HEK293 (cell line): Measurements from ENCODE around the gene DUS1L.

Source experiments
- CTCF ChIA-PET: fragments of 350-600 bp; formaldehyde crosslinking; extraction: SDS; loops from one replicate; lab custom pipeline; 2021; ENCODE audit warnings: antibody characterized with exemption; lab: Yijun Ruan, JAX
- POLR2A ChIA-PET: fragments of 300-600 bp; formaldehyde crosslinking; extraction: SDS; loops from one replicate; lab custom pipeline; 2020; ENCODE audit warnings: antibody characterized with exemption, inconsistent platforms; lab: Yijun Ruan, JAX
- H3K27ac ChIP-seq: fragments of 200-500 bp; sonication (Bioruptor generic); 2 replicates; pipeline ENCODE4 v1.5.1; 2014; ENCODE audit warnings: low read depth, low read length, control low read depth, inconsistent platforms; ENCODE audit errors: extremely low read depth
- H3K36me3 ChIP-seq, 2 experiments: fragments of 200-500 bp in 1 of 2; sonication (Bioruptor generic) in 1 of 2; 1 replicate in 1 of 2; 2 replicates in 1 of 2; pipeline ENCODE4 v1.5.1; 2014 to 2017; ENCODE audit warnings: inconsistent platforms in 2 of 2, low read length in 2 of 2; ENCODE audit not compliant: control insufficient read depth in 2 of 2, insufficient read depth in 1 of 2
- H3K4me1 ChIP-seq: fragments of 200-500 bp; sonication (Bioruptor generic); 2 replicates; pipeline ENCODE4 v1.5.1; 2014; ENCODE audit warnings: mild to moderate bottlenecking, low read length, inconsistent platforms; ENCODE audit not compliant: control insufficient read depth, insufficient read depth
- H3K4me3 ChIP-seq: 2 replicates; pipeline ENCODE4 v1.5.1; 2011; ENCODE audit warnings: low read depth, mild to moderate bottlenecking, control low read depth, low read length, moderate library complexity
- H3K9me3 ChIP-seq: fragments of 200-500 bp; sonication (Bioruptor generic); 2 replicates; pipeline ENCODE4 v1.5.1; 2014; ENCODE audit warnings: low read depth, low read length, inconsistent platforms; ENCODE audit not compliant: control insufficient read depth, insufficient read depth
- GLIS1 ChIP-seq: fragments of 450-650 bp; formaldehyde crosslinking; IDR thresholded peaks from 2 replicates; pipeline ENCODE4 v1.5.1; 2016; ENCODE audit warnings: missing biosample characterization, missing genetic modification characterization
- KLF9 ChIP-seq: fragments of 450-650 bp; formaldehyde crosslinking; IDR thresholded peaks from 2 replicates; pipeline ENCODE4 v1.5.1; 2016; ENCODE audit warnings: missing biosample characterization, missing genetic modification characterization, low read depth
- OVOL3 ChIP-seq: fragments of 450-650 bp; formaldehyde crosslinking; IDR thresholded peaks from 2 replicates; pipeline ENCODE4 v1.5.1; 2016; ENCODE audit warnings: missing biosample characterization, missing genetic modification characterization
- SP2 ChIP-seq: fragments of 450-650 bp; formaldehyde crosslinking; IDR thresholded peaks from 2 replicates; pipeline ENCODE4 v1.5.1; 2016; ENCODE audit warnings: missing biosample characterization, missing genetic modification characterization
- SP3 ChIP-seq: fragments of 450-650 bp; formaldehyde crosslinking; IDR thresholded peaks from 2 replicates; pipeline ENCODE4 v1.5.1; 2016; ENCODE audit warnings: missing biosample characterization, missing genetic modification characterization
- TRIM28 ChIP-seq: IDR thresholded peaks from 2 replicates; pipeline ENCODE4 v1.6.1; 2011; ENCODE audit warnings: low read length, control low read depth, borderline replicate concordance
- YY1 ChIP-seq: fragments of 450-650 bp; formaldehyde crosslinking; IDR thresholded peaks from 2 replicates; pipeline ENCODE4 v1.5.1; 2018; ENCODE audit warnings: missing biosample characterization, missing genetic modification characterization
- ZBTB7A ChIP-seq: fragments of 450-650 bp; formaldehyde crosslinking; IDR thresholded peaks from 2 replicates; pipeline ENCODE4 v1.5.1; 2016; ENCODE audit warnings: low read depth, missing biosample characterization, missing genetic modification characterization
- ZIC2 ChIP-seq: fragments of 450-650 bp; formaldehyde crosslinking; IDR thresholded peaks from 2 replicates; pipeline ENCODE4 v1.5.1; 2016; ENCODE audit warnings: missing biosample characterization, missing genetic modification characterization
- ZNF133 ChIP-seq: fragments of 450-650 bp; formaldehyde crosslinking; IDR thresholded peaks from 2 replicates; pipeline ENCODE4 v1.5.1; 2016; ENCODE audit warnings: missing biosample characterization, missing genetic modification characterization
- ZNF157 ChIP-seq: fragments of 450-650 bp; formaldehyde crosslinking; IDR thresholded peaks from 2 replicates; pipeline ENCODE4 v1.5.1; 2016; ENCODE audit warnings: missing biosample characterization, missing genetic modification characterization
- ZNF302 ChIP-seq: fragments of 450-650 bp; formaldehyde crosslinking; IDR thresholded peaks from 2 replicates; pipeline ENCODE4 v1.5.1; 2016; ENCODE audit warnings: missing biosample characterization, missing genetic modification characterization, low read depth
- ZNF324 ChIP-seq: fragments of 450-650 bp; formaldehyde crosslinking; IDR thresholded peaks from 2 replicates; pipeline ENCODE4 v1.5.1; 2016; ENCODE audit warnings: missing biosample characterization, missing genetic modification characterization
- ZNF426 ChIP-seq: fragments of 450-650 bp; formaldehyde crosslinking; IDR thresholded peaks from 2 replicates; pipeline ENCODE4 v1.5.1; 2017; ENCODE audit warnings: missing biosample characterization, missing genetic modification characterization, mild to moderate bottlenecking, inconsistent platforms, moderate library complexity
- ZNF510 ChIP-seq: fragments of 450-650 bp; formaldehyde crosslinking; IDR thresholded peaks from 2 replicates; pipeline ENCODE4 v1.5.1; 2018; ENCODE audit warnings: mild to moderate bottlenecking, missing genetic modification characterization, missing biosample characterization; ENCODE audit not compliant: insufficient replicate concordance
- ZNF600 ChIP-seq: fragments of 450-650 bp; formaldehyde crosslinking; IDR thresholded peaks from 2 replicates; pipeline ENCODE4 v1.5.1; 2016; ENCODE audit warnings: missing biosample characterization, missing genetic modification characterization
- ZSCAN16 ChIP-seq: fragments of 450-650 bp; formaldehyde crosslinking; IDR thresholded peaks from 2 replicates; pipeline ENCODE4 v1.5.1; 2016; ENCODE audit warnings: missing biosample characterization, missing genetic modification characterization
- TF ChIP-seq, protein P1 (sequence below): fragments of 450-650 bp; formaldehyde crosslinking; conservative IDR thresholded peaks from 2 replicates; pipeline ENCODE4 v1.5.1; 2016; ENCODE audit warnings: low read depth, missing biosample characterization, missing genetic modification characterization
- TF ChIP-seq, protein P2 (sequence below): sonication (generic); formaldehyde crosslinking; IDR thresholded peaks from 2 replicates; pipeline ENCODE4 v1.8.1; 2022; ENCODE audit warnings: mild to moderate bottlenecking, moderate library complexity, missing genetic modification reagents
- TF ChIP-seq, protein P3 (sequence below): fragments of 450-650 bp; formaldehyde crosslinking; IDR thresholded peaks from 2 replicates; pipeline ENCODE4 v1.5.1; 2017; ENCODE audit warnings: missing biosample characterization, missing genetic modification characterization
- TF ChIP-seq, protein P4 (sequence below): fragments of 450-650 bp; formaldehyde crosslinking; conservative IDR thresholded peaks from 2 replicates; pipeline ENCODE4 v1.5.1; 2016; ENCODE audit warnings: low read depth, missing biosample characterization, missing genetic modification characterization
- TF ChIP-seq, protein P5 (sequence below): fragments of 450-650 bp; formaldehyde crosslinking; IDR thresholded peaks from 2 replicates; pipeline ENCODE4 v1.5.1; 2016; ENCODE audit warnings: missing biosample characterization, missing genetic modification characterization

DUS1L gene

DNA sequence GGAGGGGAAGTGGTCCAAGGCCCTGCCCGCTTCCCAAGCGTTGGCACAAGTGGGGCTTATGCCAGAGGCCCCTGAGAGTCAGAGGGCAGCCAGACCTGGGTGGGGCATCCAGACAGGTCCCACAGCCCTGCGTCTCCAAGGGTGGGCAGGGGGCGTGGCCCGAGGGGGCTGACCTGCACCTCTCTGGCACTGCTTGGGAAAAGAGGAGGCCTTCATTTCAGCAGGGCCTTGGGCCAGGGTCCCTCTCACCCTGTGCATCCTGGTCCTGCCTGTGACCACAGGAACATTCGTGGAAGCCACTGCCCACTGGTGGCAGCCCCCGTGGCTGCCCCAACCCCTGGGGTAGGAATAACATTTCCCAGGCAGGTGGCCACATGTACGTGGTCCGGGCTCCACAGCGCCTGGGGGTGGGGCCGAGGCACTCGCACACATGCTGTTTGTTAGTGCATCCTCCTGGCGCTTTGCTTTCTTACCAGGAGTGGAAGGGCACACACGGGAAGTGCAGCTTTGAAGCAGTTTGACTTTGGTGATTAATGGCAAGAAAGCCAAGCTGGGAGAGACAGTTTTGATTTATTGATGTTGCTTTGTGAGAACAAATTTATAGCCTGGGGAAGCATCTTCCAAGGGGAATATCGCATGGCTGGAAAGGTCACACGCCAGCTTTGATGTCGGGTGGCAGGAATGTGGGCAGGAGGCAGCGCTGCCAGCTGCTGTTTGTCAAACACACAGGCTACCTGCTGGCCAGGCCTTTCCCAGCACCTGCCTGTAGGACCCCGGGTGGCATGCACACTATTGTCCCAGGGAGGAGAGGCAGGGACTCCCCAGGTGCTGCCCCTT is 47.2 kb downstream of the DUS1L start:
- POLR2A ChIA-PET, result interaction anchor here (0.5 to 4.7 kb wide), 3 partner anchors 14 to 213 kb away, joined by 4 to 13 read pairs (median 4); no protein-coding TSS in a partner anchor
- Histone ChIP-seq H3K4me1 (no peaks in the 10 kb centered on the region; the same call in 1 of the 2 replicates), H3K36me3 (peaks cover 0 to 20% of the 10 kb centered on the region in 2 experiments; a peak in 1 of 3 replicates), H3K4me3 (no peak overlapping the region), H3K9me3 (no peaks in the 10 kb centered on the region), H3K27ac (no peak overlapping the region)
- no peak for TF ChIP-seq YY1 (tag by site-specific recombination)
- TF ChIP-seq, protein P1, sequence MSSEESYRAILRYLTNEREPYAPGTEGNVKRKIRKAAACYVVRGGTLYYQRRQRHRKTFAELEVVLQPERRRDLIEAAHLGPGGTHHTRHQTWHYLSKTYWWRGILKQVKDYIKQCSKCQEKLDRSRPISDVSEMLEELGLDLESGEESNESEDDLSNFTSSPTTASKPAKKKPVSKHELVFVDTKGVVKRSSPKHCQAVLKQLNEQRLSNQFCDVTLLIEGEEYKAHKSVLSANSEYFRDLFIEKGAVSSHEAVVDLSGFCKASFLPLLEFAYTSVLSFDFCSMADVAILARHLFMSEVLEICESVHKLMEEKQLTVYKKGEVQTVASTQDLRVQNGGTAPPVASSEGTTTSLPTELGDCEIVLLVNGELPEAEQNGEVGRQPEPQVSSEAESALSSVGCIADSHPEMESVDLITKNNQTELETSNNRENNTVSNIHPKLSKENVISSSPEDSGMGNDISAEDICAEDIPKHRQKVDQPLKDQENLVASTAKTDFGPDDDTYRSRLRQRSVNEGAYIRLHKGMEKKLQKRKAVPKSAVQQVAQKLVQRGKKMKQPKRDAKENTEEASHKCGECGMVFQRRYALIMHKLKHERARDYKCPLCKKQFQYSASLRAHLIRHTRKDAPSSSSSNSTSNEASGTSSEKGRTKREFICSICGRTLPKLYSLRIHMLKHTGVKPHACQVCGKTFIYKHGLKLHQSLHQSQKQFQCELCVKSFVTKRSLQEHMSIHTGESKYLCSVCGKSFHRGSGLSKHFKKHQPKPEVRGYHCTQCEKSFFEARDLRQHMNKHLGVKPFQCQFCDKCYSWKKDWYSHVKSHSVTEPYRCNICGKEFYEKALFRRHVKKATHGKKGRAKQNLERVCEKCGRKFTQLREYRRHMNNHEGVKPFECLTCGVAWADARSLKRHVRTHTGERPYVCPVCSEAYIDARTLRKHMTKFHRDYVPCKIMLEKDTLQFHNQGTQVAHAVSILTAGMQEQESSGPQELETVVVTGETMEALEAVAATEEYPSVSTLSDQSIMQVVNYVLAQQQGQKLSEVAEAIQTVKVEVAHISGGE (tag by site-specific recombination), result no peak
- TF ChIP-seq ZNF157 (tag by site-specific recombination), result no peak
- no peak for TF ChIP-seq ZNF510
- 0 out of 2 replicates have a peak, but pooled peaks have one; percentile 12 for TF ChIP-seq SP3 (tag by site-specific recombination)
- TF ChIP-seq ZNF324 (tag by site-specific recombination), result no peak
- TF ChIP-seq SP2 (tag by site-specific recombination), result peak; percentile 26; the same call in 1 of the 2 replicates
- 0 out of 2 replicates have a peak, but pooled peaks have one; percentile 5 for TF ChIP-seq ZBTB7A (tag by site-specific recombination)
- 0 out of 2 replicates have a peak, but pooled peaks have one; percentile 29 for TF ChIP-seq ZNF600
- TF ChIP-seq, protein P2, sequence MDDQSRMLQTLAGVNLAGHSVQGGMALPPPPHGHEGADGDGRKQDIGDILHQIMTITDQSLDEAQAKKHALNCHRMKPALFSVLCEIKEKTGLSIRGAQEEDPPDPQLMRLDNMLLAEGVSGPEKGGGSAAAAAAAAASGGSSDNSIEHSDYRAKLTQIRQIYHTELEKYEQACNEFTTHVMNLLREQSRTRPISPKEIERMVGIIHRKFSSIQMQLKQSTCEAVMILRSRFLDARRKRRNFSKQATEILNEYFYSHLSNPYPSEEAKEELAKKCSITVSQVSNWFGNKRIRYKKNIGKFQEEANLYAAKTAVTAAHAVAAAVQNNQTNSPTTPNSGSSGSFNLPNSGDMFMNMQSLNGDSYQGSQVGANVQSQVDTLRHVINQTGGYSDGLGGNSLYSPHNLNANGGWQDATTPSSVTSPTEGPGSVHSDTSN, result peak; percentile 44; the same call in 1 of the 2 replicates
- TF ChIP-seq, protein P3, sequence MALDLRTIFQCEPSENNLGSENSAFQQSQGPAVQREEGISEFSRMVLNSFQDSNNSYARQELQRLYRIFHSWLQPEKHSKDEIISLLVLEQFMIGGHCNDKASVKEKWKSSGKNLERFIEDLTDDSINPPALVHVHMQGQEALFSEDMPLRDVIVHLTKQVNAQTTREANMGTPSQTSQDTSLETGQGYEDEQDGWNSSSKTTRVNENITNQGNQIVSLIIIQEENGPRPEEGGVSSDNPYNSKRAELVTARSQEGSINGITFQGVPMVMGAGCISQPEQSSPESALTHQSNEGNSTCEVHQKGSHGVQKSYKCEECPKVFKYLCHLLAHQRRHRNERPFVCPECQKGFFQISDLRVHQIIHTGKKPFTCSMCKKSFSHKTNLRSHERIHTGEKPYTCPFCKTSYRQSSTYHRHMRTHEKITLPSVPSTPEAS (tag by site-specific recombination), result peak; percentile 13; the same call in 1 of the 2 replicates
- TF ChIP-seq ZIC2 (tag by site-specific recombination), result peak; percentile 32; the same call in 1 of the 2 replicates
- no peak for TF ChIP-seq ZSCAN16 (tag by site-specific recombination)
- TF ChIP-seq, protein P4, sequence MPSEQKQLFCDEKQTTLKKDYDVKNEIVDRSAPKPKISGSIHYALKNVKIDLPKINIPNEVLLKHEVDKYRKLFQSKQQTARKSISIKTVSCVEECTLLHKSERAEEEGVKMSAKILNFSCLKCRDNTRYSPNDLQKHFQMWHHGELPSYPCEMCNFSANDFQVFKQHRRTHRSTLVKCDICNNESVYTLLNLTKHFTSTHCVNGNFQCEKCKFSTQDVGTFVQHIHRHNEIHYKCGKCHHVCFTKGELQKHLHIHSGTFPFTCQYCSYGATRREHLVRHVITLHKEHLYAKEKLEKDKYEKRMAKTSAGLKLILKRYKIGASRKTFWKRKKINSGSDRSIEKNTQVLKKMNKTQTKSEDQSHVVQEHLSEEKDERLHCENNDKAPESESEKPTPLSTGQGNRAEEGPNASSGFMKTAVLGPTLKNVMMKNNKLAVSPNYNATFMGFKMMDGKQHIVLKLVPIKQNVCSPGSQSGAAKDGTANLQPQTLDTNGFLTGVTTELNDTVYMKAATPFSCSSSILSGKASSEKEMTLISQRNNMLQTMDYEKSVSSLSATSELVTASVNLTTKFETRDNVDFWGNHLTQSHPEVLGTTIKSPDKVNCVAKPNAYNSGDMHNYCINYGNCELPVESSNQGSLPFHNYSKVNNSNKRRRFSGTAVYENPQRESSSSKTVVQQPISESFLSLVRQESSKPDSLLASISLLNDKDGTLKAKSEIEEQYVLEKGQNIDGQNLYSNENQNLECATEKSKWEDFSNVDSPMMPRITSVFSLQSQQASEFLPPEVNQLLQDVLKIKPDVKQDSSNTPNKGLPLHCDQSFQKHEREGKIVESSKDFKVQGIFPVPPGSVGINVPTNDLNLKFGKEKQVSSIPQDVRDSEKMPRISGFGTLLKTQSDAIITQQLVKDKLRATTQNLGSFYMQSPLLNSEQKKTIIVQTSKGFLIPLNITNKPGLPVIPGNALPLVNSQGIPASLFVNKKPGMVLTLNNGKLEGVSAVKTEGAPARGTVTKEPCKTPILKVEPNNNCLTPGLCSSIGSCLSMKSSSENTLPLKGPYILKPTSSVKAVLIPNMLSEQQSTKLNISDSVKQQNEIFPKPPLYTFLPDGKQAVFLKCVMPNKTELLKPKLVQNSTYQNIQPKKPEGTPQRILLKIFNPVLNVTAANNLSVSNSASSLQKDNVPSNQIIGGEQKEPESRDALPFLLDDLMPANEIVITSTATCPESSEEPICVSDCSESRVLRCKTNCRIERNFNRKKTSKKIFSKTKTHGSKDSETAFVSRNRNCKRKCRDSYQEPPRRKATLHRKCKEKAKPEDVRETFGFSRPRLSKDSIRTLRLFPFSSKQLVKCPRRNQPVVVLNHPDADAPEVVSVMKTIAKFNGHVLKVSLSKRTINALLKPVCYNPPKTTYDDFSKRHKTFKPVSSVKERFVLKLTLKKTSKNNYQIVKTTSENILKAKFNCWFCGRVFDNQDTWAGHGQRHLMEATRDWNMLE (tag by site-specific recombination), result no peak
- no peak for TF ChIP-seq OVOL3 (tag by site-specific recombination)
- no peak for TF ChIP-seq ZNF302 (tag by site-specific recombination)
- TF ChIP-seq KLF9 (tag by site-specific recombination), result peak; percentile 50; the same call in 1 of the 2 replicates
- TF ChIP-seq ZNF133 (tag by site-specific recombination), result no peak
- no peak for TF ChIP-seq TRIM28
- 0 out of 2 replicates have a peak, but pooled peaks have one; percentile 7 for TF ChIP-seq GLIS1 (tag by site-specific recombination)
- TF ChIP-seq, protein P5, sequence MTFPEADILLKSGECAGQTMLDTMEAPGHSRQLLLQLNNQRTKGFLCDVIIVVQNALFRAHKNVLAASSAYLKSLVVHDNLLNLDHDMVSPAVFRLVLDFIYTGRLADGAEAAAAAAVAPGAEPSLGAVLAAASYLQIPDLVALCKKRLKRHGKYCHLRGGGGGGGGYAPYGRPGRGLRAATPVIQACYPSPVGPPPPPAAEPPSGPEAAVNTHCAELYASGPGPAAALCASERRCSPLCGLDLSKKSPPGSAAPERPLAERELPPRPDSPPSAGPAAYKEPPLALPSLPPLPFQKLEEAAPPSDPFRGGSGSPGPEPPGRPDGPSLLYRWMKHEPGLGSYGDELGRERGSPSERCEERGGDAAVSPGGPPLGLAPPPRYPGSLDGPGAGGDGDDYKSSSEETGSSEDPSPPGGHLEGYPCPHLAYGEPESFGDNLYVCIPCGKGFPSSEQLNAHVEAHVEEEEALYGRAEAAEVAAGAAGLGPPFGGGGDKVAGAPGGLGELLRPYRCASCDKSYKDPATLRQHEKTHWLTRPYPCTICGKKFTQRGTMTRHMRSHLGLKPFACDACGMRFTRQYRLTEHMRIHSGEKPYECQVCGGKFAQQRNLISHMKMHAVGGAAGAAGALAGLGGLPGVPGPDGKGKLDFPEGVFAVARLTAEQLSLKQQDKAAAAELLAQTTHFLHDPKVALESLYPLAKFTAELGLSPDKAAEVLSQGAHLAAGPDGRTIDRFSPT (tag by site-specific recombination), result peak; percentile 55; the same call in 1 of the 2 replicates
- no peak for TF ChIP-seq ZNF426 (tag by site-specific recombination)
- CTCF ChIA-PET, result interaction anchor here (0.7 to 7.6 kb wide), 9 partner anchors 13 to 298 kb away, joined by 3 to 105 read pairs (median 3); partner anchors contain the start of genes NOTUM and RAC3
